ENCODE results near the gene KIRREL3.

- no peak for TF ChIP-seq GATA2 (IDR thresholded peaks at IDR 0.05; ENCODE audit: low read depth, low read length)
- no peak for TF ChIP-seq GATA3 (IDR thresholded peaks at IDR 0.05; ENCODE audit: low read depth, low read length)
These were observed 9.7 kb downstream of the KIRREL3 start for GRCh38 chr11:126990716-126991480.
